ENCODE measurements around the gene PERCC1. TPM values are rescaled to one million over a fixed set of nuclear protein-coding genes. Genes with fewer than 3 reads are reported as not detected.

Gene PERCC1
- total and polyA plus RNA-seq, 9 of the 15 experiments (the other 6 are each of a cell fraction or from before 2014, with no cell fraction given), result not detected

GRCh38 chr16:1401758-1402154 is 29.1 kb upstream of the PERCC1 start:
- ChIA-PET POLR2A (interaction anchor here (0.9 kb wide), 2 partner anchors 12 to 22 kb away, joined by 3 to 4 read pairs; no protein-coding TSS in a partner anchor), CTCF (ENCODE audit: low intra/inter-chr PET ratio) (no interaction called here)
- Histone ChIP-seq H3K27me3 (ENCODE audit: control insufficient read depth in 2 of 2, insufficient read depth in 2 of 2, low read length in 2 of 2) (no peaks in the 10 kb centered on the region), H3K4me3 (no peak overlapping the region), H3K79me2 (ENCODE audit: control insufficient read depth, insufficient read depth, low read length) (no peaks in the 10 kb centered on the region), H3K27ac (ENCODE audit: extremely low read depth, low read depth, low read length) (no peak overlapping the region), H3K9me1 (ENCODE audit: control insufficient read depth, insufficient read depth, low read length) (no peaks in the 10 kb centered on the region), H3K4me2 (ENCODE audit: insufficient read depth, low read length) (no peak overlapping the region), H3K4me1 (replicated peaks in 1 of 2; ENCODE audit: control insufficient read depth in 2 of 2, insufficient read depth in 2 of 2, low read length in 2 of 2) (peaks cover 0 to 36% of the 10 kb centered on the region in 2 experiments; a peak in 2 of 5 replicates), H3K9ac (ENCODE audit: insufficient read depth in 1 of 2, low read depth in 2 of 2, low read length in 2 of 2) (peak overlapping the region in 1 of 2 experiments; percentile 55; a peak in 2 of 4 replicates), H3K36me3 (ENCODE audit: control insufficient read depth, insufficient read depth, low read length) (no peaks in the 10 kb centered on the region), H2AFZ (ENCODE audit: low read depth, low read length) (no peak overlapping the region), H3K9me3 (replicated peaks; ENCODE audit: control insufficient read depth, insufficient read depth, low read depth, low read length) (no peaks in the 10 kb centered on the region), H4K20me1 (replicated peaks; ENCODE audit: control insufficient read depth, insufficient read depth, low read length) (no peaks in the 10 kb centered on the region; the same call in 1 of the 2 replicates)
- TF ChIP-seq CEBPG (CRISPR knock-in tag; IDR thresholded peaks at IDR 0.05) (peak; percentile 46; the same call in 1 of the 2 replicates), CEBPG (tag; conservative IDR thresholded peaks at IDR 0.05 in 1 of 2, IDR thresholded peaks at IDR 0.05 in 1 of 2) (no peak), POLR2G (IDR thresholded peaks at IDR 0.05; ENCODE audit: low read depth, low read length) (0 out of 2 replicates have a peak, but pooled peaks have one; percentile 1), CCAR2 (IDR thresholded peaks at IDR 0.05; ENCODE audit: low read depth, low read length) (no peak), CEBPB (tag; IDR thresholded peaks at IDR 0.05) (peak; percentile 74), ILF3 (IDR thresholded peaks at IDR 0.05; ENCODE audit: borderline replicate concordance) (no peak), EP300 (IDR thresholded peaks at IDR 0.05; ENCODE audit: low read length) (no peak), ATF3 (IDR thresholded peaks at IDR 0.05) (0 out of 2 replicates have a peak, but pooled peaks have one; percentile 11), ATF3 (CRISPR knock-in tag; conservative IDR thresholded peaks at IDR 0.05) (no peak), TAF7 (tag; IDR thresholded peaks at IDR 0.05) (no peak)
- DNase-seq (ENCODE audit: extremely low read depth in 1 of 4, low spot score in 3 of 4), result no peak
- BruUV-seq (replicated peaks), result no TSS peak
- intact Hi-C loops (cut with micrococcal nuclease), result no loop called here
- no peak for FAIRE-seq
- 74% methylated on average over 12 of the region's 13 CpGs for whole genome bisulfite sequencing (ENCODE audit: insufficient coverage, low coverage, missing lambda C conversion rate)
- no peak for ATAC-seq
- in situ Hi-C loops (cut with MboI), result no loop called here

Data from K562 (cell line).